A549 (cell line): Measurements from ENCODE around the gene LPO.

Experiments
- BHLHE40 ChIP-seq: IDR thresholded peaks from 2 replicates; pipeline ENCODE4 v1.6.1; 2012; ENCODE audit warnings: low read depth, low read length, inconsistent platforms
- EP300 ChIP-seq, 2 experiments: fragments of >200 bp; sonication (Bioruptor Twin); formaldehyde crosslinking; IDR thresholded peaks; 2 replicates in 1 of 2; 3 replicates in 1 of 2; pipeline ENCODE4 v1.6.1; 2016 to 2017
- KDM5A ChIP-seq: fragments of 200-600 bp; sonication (generic); IDR thresholded peaks from 2 replicates; pipeline ENCODE4 v1.6.1; 2016; ENCODE audit warnings: antibody characterized with exemption, mild to moderate bottlenecking
- POLR2A ChIP-seq: IDR thresholded peaks from 2 replicates; pipeline ENCODE4 v1.6.1; 2012; ENCODE audit warnings: mild to moderate bottlenecking, low read length
- SMC3 ChIP-seq: fragments of >200 bp; sonication (Bioruptor Twin); formaldehyde crosslinking; IDR thresholded peaks from 3 replicates; pipeline ENCODE4 v1.6.1; 2018; ENCODE audit warnings: inconsistent platforms
- TF ChIP-seq, protein P1 (sequence below): fragments of >200 bp; sonication (Bioruptor Twin); formaldehyde crosslinking; IDR thresholded peaks from 3 replicates; pipeline ENCODE4 v1.5.1; 2016
- TF ChIP-seq, protein P2 (sequence below): fragments of 200-600 bp; sonication (generic); IDR thresholded peaks from 2 replicates; pipeline ENCODE4 v1.6.1; 2016; ENCODE audit warnings: antibody characterized with exemption, mild to moderate bottlenecking, moderate library complexity

DNA sequence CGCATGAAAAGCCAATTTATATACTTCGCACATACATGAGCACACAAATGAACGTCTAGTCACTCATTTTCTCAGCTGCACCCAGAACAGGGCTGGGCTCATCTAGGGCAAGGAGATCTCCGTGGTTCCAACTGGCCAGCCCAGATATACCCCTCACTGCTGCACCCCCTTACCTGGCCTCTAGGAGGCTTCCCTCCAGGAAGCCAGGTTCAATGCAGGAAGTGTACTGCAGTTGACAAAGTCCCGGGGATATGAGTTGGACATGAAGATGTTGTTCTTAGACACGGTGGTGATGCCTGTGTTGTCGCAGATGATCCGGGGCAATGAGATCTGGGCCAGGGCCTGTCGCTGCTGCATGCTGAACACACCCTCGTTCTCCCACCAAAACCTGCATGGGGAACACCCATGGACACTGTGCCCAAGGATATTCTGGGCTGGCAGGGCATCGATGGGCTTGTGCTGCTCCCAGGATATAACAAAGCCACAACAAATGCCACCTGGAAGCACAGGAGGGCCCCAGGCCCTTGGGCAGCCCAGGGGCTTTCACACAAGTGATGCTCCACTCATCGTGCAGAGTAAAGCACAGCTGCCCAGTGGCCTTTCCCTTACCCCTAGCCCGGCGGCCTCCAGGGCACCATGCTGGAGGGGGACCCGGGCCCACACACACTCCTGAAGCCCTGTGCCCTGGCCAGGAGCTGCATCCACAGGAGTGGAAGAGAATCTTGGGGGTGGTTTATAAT, 32.3 kb downstream of the LPO start:
- TF ChIP-seq, protein P1, sequence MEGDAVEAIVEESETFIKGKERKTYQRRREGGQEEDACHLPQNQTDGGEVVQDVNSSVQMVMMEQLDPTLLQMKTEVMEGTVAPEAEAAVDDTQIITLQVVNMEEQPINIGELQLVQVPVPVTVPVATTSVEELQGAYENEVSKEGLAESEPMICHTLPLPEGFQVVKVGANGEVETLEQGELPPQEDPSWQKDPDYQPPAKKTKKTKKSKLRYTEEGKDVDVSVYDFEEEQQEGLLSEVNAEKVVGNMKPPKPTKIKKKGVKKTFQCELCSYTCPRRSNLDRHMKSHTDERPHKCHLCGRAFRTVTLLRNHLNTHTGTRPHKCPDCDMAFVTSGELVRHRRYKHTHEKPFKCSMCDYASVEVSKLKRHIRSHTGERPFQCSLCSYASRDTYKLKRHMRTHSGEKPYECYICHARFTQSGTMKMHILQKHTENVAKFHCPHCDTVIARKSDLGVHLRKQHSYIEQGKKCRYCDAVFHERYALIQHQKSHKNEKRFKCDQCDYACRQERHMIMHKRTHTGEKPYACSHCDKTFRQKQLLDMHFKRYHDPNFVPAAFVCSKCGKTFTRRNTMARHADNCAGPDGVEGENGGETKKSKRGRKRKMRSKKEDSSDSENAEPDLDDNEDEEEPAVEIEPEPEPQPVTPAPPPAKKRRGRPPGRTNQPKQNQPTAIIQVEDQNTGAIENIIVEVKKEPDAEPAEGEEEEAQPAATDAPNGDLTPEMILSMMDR, result no peak
- TF ChIP-seq EP300 (IDR thresholded peaks at IDR 0.05) (no peak), KDM5A (no peak), SMC3 (no peak), POLR2A (no peak), BHLHE40 (no peak)
- TF ChIP-seq, protein P2, sequence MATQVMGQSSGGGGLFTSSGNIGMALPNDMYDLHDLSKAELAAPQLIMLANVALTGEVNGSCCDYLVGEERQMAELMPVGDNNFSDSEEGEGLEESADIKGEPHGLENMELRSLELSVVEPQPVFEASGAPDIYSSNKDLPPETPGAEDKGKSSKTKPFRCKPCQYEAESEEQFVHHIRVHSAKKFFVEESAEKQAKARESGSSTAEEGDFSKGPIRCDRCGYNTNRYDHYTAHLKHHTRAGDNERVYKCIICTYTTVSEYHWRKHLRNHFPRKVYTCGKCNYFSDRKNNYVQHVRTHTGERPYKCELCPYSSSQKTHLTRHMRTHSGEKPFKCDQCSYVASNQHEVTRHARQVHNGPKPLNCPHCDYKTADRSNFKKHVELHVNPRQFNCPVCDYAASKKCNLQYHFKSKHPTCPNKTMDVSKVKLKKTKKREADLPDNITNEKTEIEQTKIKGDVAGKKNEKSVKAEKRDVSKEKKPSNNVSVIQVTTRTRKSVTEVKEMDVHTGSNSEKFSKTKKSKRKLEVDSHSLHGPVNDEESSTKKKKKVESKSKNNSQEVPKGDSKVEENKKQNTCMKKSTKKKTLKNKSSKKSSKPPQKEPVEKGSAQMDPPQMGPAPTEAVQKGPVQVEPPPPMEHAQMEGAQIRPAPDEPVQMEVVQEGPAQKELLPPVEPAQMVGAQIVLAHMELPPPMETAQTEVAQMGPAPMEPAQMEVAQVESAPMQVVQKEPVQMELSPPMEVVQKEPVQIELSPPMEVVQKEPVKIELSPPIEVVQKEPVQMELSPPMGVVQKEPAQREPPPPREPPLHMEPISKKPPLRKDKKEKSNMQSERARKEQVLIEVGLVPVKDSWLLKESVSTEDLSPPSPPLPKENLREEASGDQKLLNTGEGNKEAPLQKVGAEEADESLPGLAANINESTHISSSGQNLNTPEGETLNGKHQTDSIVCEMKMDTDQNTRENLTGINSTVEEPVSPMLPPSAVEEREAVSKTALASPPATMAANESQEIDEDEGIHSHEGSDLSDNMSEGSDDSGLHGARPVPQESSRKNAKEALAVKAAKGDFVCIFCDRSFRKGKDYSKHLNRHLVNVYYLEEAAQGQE, result no peak
